PC-3 (cell line): ENCODE data around the gene CDK15.

ENCODE experiments used
- EZH2 ChIP-seq: fragments of 300-600 bp; sonication (generic); IDR thresholded peaks from one replicate; pipeline ENCODE4 v1.6.1; 2017; ENCODE audit warnings: antibody characterized with exemption, mild to moderate bottlenecking, low read length; ENCODE audit not compliant: unreplicated experiment
- EZH2phosphoT487 ChIP-seq: fragments of 300-600 bp; sonication (generic); IDR thresholded peaks from 2 replicates; pipeline ENCODE4 v1.6.1; 2018; ENCODE audit warnings: mild to moderate bottlenecking, antibody characterized with exemption, low read length, borderline replicate concordance
- TF ChIP-seq, protein P1 (sequence below): fragments of 300-600 bp; sonication (generic); conservative IDR thresholded peaks from 2 replicates; pipeline ENCODE4 v1.5.1; 2017; ENCODE audit warnings: antibody characterized with exemption, low read depth, mild to moderate bottlenecking, low read length

GRCh38 chr2:201847481-201847880, 41.1 kb downstream of the CDK15 start:
- TF ChIP-seq EZH2 = no peak
- TF ChIP-seq, protein P1, sequence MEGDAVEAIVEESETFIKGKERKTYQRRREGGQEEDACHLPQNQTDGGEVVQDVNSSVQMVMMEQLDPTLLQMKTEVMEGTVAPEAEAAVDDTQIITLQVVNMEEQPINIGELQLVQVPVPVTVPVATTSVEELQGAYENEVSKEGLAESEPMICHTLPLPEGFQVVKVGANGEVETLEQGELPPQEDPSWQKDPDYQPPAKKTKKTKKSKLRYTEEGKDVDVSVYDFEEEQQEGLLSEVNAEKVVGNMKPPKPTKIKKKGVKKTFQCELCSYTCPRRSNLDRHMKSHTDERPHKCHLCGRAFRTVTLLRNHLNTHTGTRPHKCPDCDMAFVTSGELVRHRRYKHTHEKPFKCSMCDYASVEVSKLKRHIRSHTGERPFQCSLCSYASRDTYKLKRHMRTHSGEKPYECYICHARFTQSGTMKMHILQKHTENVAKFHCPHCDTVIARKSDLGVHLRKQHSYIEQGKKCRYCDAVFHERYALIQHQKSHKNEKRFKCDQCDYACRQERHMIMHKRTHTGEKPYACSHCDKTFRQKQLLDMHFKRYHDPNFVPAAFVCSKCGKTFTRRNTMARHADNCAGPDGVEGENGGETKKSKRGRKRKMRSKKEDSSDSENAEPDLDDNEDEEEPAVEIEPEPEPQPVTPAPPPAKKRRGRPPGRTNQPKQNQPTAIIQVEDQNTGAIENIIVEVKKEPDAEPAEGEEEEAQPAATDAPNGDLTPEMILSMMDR = no peak
- TF ChIP-seq EZH2phosphoT487 = no peak
